ENCODE data around the gene PID1. TPM values are rescaled to one million over a fixed set of nuclear protein-coding genes. Genes with fewer than 3 reads are reported as not detected.

The PID1 gene
- polyA plus RNA-seq, 1 of the 3 experiments (the other 2 are of a cell fraction) = 0.16 TPM

GRCh38 chr2:229045671-229046070, 225.4 kb downstream of the PID1 start:
- Histone ChIP-seq H3K27me3 (ENCODE audit: insufficient read depth) (no peaks in the 10 kb centered on the region), H3K79me2 (ENCODE audit: insufficient read depth) (no peaks in the 10 kb centered on the region), H3K36me3 (replicated peaks in 1 of 2; ENCODE audit: control insufficient read depth in 1 of 2, insufficient read depth in 2 of 2, low read length in 1 of 2) (no peaks in the 10 kb centered on the region), H3K9me3 (no peaks in the 10 kb centered on the region), H3K9me2 (no peaks in the 10 kb centered on the region), H4K20me1 (ENCODE audit: insufficient read depth) (no peaks in the 10 kb centered on the region), H2AFZ (ENCODE audit: low read depth) (no peak overlapping the region), H3K4me1 (ENCODE audit: control insufficient read depth in 1 of 2, insufficient read depth in 2 of 2, low read depth in 1 of 2, low read length in 1 of 2) (peaks cover 0 to 9% of the 10 kb centered on the region in 2 experiments; a peak in 1 of 4 replicates), H3F3A (replicated peaks; ENCODE audit: insufficient read depth) (no peaks in the 10 kb centered on the region), H3K4me2 (no peak overlapping the region), H3K27ac (ENCODE audit: low read depth in 2 of 2, low read length in 1 of 2) (no peak overlapping the region), H3K4me3 (ENCODE audit: low read depth in 2 of 2, low read length in 1 of 2) (no peak overlapping the region), H3K9ac (no peak overlapping the region)
- 25% methylated on average over 4 of the region's 4 CpGs for WGBS (ENCODE audit: low lambda C conversion rate)
- TF ChIP-seq CTCF (IDR thresholded peaks at IDR 0.05) (no peak), SIN3A (IDR thresholded peaks at IDR 0.05; ENCODE audit: borderline replicate concordance, low read depth, low read length) (no peak), GATA2 (CRISPR knock-in tag; IDR thresholded peaks at IDR 0.05) (no peak), FOSL2 (IDR thresholded peaks at IDR 0.05; ENCODE audit: borderline replicate concordance, low read depth) (no peak), YY1 (IDR thresholded peaks at IDR 0.05; ENCODE audit: low read depth) (no peak), GABPA (IDR thresholded peaks at IDR 0.05; ENCODE audit: low read depth) (no peak), SMC3 (IDR thresholded peaks at IDR 0.05; ENCODE audit: low read depth, low read length) (no peak), IRF3 (IDR thresholded peaks at IDR 0.05; ENCODE audit: low read depth, low read length) (no peak), MXI1 (IDR thresholded peaks at IDR 0.05; ENCODE audit: low read depth, low read length) (no peak)
- ChIA-PET POLR2A (no interaction called here), CTCF (no interaction called here)
- no peak for DNase-seq

GRCh38 chr2:229044581-229044980, 226.5 kb downstream of the PID1 start:
- Histone ChIP-seq H3K27me3 (ENCODE audit: insufficient read depth) (no peaks in the 10 kb centered on the region), H3K9ac (no peak overlapping the region), H2AFZ (ENCODE audit: low read depth) (no peak overlapping the region), H3K79me2 (ENCODE audit: insufficient read depth) (no peaks in the 10 kb centered on the region), H3K4me3 (ENCODE audit: low read depth in 2 of 2, low read length in 1 of 2) (no peak overlapping the region), H3K4me2 (no peak overlapping the region), H3F3A (replicated peaks; ENCODE audit: insufficient read depth) (no peaks in the 10 kb centered on the region), H3K36me3 (replicated peaks in 1 of 2; ENCODE audit: control insufficient read depth in 1 of 2, insufficient read depth in 2 of 2, low read length in 1 of 2) (no peaks in the 10 kb centered on the region), H4K20me1 (ENCODE audit: insufficient read depth) (no peaks in the 10 kb centered on the region), H3K27ac (ENCODE audit: low read depth in 2 of 2, low read length in 1 of 2) (no peak overlapping the region), H3K4me1 (ENCODE audit: control insufficient read depth in 1 of 2, insufficient read depth in 2 of 2, low read depth in 1 of 2, low read length in 1 of 2) (peaks cover 0 to 3% of the 10 kb centered on the region in 2 experiments; a peak in 1 of 4 replicates), H3K9me3 (no peaks in the 10 kb centered on the region), H3K9me2 (no peaks in the 10 kb centered on the region)
- no peak for DNase-seq
- ChIA-PET CTCF (no interaction called here), POLR2A (no interaction called here)
- no peak for TF ChIP-seq RCOR1 (IDR thresholded peaks at IDR 0.05; ENCODE audit: low read length)
- no peak for TF ChIP-seq MAX (IDR thresholded peaks at IDR 0.05; ENCODE audit: low read depth)
- no peak for TF ChIP-seq RAD21 (IDR thresholded peaks at IDR 0.05; ENCODE audit: low read length)
- TF ChIP-seq FOSL2 (IDR thresholded peaks at IDR 0.05; ENCODE audit: borderline replicate concordance, low read depth) = no peak
- TF ChIP-seq SIN3A (IDR thresholded peaks at IDR 0.05; ENCODE audit: borderline replicate concordance, low read depth, low read length) = no peak
- no peak for TF ChIP-seq CTCF (IDR thresholded peaks at IDR 0.05)
- no peak for TF ChIP-seq POLR2AphosphoS5 (IDR thresholded peaks at IDR 0.05; ENCODE audit: low read depth, low read length)
- TF ChIP-seq JUND (IDR thresholded peaks at IDR 0.05) = no peak
- TF ChIP-seq FOXJ3 (CRISPR knock-in tag; IDR thresholded peaks at IDR 0.05) = no peak
- TF ChIP-seq GABPA (IDR thresholded peaks at IDR 0.05; ENCODE audit: low read depth) = no peak
- TF ChIP-seq USF1 (IDR thresholded peaks at IDR 0.05; ENCODE audit: borderline replicate concordance, low read depth) = no peak
- WGBS (ENCODE audit: low lambda C conversion rate) = 20% methylated on average over 4 of the region's 4 CpGs
